Stimulated activated CD8-positive, alpha-beta memory T cell treated with anti-CD3 and anti-CD28 coated beads, Interleukin-2, amount 100 ng/mL, for 48 hours (primary cell): Measurements from ENCODE around the gene ZNF341.
A peak's percentile ranks its signal among the peaks of the same experiment; 100 is the strongest.
"Not testable (repeated sequence)": the region's sequence is repeated elsewhere in the genome, so short reads cannot be mapped to it uniquely, and the experiment has no call there.

Experiments used
- DNase-seq, 2 donors: peaks; one replicate each; pipeline ENCODE4 v3.0.0-alpha.2; 2020; ENCODE audit warnings: low read depth in 2 of 2

Gene ZNF341

GRCh38 chr20:33731693-33732165 lies at the start of gene ZNF341:
ZNF341 (plus strand) TSS chr20:33731996; CDS start chr20:33732022, 26 bp downstream.
- DNase-seq: peak; percentile 79 to 81

DNA sequence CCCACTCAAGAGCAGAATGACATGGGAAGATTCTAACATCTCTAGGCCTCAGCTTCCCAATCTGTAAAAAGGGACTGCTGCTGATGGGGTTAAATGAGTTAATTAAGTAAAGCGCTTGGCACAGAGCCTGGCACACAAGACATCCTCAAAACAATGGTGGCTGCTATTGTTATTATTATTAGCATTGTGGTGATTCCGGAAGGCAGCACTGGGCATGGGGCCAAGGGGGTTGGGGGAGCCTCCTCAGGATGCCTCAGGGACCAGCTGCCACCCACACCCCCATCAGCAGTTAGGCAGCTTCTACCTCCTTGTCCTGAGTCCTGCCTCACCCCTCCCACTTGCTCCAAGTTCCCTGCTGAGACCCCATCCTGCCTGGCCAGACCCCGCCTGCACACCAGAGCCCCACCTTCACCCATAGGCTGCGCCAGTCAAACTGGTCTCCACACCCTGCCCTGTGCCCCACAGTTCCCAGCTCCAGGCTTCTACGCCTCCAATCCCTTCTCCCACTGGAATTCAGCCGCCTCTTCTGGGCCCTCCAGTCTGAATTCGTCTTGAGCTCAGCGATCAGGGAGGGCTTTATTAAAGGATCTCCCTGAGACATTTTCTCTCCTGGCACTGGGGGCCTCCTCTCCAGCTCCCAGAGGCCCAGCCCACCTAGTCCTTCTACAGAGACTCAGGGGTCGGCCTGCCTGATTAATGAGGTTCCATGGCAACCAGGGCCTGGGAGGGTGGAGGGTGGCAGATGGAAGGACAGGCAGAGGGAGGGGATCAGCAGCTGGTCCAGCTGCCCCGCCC lies 47.1 kb upstream of the ZNF341 start:
- no peak for DNase-seq

- DNase-seq: peak; percentile 65 to 70
Measured at GRCh38 chr20:33685328-33686099, 46.3 kb upstream of the ZNF341 start.

GRCh38 chr20:33686100-33686983 lies 45.5 kb upstream of the ZNF341 start, which contains the start of gene E2F1:
E2F1 (minus strand) TSS chr20:33686385; CDS start chr20:33686264, 121 bp downstream.
- DNase-seq: peak; percentile 94 to 97

DNA sequence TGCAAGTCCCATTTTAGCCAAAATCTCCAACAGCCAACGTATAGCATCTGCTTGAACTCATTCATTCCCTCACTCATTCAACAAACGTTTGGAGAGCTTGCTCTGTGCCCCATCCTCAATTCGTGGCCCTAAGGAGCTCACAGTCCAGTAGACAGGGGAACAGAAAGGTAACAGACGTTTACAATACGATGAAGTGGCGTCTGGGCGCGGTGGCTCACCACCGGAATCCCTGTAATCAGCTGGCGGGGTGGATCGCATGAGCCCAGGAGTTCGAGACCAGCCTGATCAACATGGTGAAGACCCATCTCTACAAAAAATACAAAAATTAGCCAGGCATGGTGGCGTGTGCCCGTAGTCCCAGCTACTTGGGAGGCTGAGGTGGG lies 44.8 kb upstream of the ZNF341 start:
- DNase-seq: no peak

- no peak for DNase-seq
Measured at GRCh38 chr20:33687370-33687915, 44.4 kb upstream of the ZNF341 start.

DNA sequence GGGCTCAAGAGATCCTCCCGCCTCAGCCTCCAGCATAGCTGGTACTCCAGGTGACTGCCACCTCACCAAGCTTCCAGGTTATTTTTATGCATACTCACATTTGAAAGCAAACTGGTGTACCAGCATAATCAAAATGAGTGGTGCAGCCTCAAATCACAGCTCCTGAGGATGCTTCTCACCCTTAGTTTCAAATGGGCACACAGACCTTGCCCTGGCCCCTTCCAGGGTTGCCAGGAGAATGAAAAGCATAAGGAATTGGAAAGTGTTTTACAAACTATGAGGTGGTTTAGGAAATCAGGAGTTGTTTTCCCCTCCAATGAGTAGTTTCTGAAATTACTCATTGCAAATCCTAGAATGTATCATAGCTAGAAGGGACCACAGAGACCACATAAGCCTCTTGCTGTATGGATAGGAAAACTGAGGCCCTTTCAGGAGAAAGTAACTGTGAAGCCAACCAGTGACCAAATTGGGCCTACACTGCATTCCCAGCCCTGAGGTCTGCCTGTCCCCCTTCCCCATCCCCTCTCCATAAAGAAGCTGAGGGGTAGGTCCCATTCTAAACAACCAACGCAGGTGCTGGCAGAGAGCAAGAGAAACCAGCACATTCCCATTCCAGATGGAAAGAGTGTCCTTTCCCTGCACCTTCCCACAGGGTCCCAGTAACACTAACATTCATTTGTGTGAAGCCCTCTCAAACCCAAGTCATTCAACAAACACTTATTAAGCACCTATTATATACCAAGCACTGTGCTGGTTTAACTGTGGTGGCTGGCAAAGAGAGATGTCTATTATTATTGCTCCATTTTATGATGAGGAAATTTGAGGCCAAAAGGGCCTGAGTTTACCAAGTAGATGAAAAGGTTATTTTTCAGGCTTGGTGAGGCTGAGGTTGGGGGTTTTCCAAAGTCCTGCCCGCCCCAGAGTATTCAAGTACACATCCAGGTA lies 43.5 kb upstream of the ZNF341 start:
- DNase-seq: no peak

GRCh38 chr20:33688938-33689424 lies 42.8 kb upstream of the ZNF341 start:
- DNase-seq: no peak

GRCh38 chr20:33689493-33689892 lies 42.3 kb upstream of the ZNF341 start:
- DNase-seq: no peak

DNA sequence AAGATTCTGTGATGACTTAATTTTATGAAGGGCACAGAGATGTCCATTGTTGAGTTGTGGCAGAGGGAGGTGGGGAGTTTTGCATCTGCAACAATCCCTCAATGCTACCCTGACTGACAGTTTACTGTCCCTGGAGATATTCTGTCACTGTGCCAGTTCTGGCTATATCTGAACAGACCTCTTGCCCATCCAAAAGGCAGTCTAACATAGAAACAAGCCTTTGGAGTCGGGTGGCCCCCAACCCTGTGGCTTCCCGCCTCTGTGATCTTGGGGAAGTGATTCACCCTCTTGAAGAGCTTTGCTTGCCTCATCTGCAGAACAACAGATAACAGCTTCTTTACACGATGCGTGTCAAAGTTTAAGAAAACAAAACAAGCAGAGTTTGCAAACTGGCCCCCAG lies 41.8 kb upstream of the ZNF341 start:
- peak in 1 of 2 donors; percentile 56 for DNase-seq

- DNase-seq: no peak
Measured at GRCh38 chr20:33693289-33693688, 38.5 kb upstream of the ZNF341 start.

GRCh38 chr20:33693741-33694638 lies 37.8 kb upstream of the ZNF341 start:
- DNase-seq: no peak

GRCh38 chr20:33694639-33695012 lies 37.2 kb upstream of the ZNF341 start:
- DNase-seq: no peak

DNA sequence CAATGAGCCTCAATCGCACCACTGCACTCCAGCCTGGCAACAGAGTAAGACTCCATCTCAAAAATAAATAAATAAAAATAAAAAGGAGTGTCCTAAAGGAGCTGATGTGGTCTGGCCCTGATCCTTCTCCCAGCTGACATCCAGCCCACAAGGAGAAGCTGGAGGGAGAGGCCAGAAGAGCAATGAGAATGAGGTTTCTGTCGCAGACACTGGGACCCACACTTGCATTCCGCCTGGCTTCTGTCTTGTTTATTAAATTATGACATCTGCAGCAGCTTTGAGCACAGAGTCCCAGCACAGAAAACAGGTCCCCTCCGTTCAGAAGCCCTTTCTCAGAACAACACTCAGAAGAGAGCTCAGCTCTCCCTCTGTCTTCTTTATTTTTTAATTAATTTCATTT lies 35.3 kb upstream of the ZNF341 start:
- no peak for DNase-seq

GRCh38 chr20:33697129-33697528 lies 34.7 kb upstream of the ZNF341 start:
- DNase-seq: no peak

DNA sequence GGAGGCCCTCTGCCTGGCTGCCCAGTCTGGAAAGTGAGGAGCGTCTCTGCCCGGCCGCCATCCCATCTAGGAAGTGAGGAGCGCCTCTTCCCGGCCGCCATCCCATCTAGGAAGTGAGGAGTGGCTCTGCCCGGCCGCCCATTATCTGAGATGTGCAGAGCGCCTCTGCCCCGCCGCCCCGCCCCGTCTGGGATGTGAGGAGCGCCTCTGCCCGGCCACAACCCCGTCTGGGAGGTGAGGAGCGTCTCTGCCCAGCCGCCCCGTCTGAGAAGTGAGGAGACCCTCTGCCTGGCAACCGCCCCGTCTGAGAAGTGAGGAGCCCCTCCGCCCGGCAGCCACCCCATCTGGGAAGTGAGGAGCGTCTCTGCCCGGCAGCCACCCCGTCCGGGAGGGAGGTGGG lies 32.8 kb upstream of the ZNF341 start:
- not testable (repeated sequence) for DNase-seq

- not testable (repeated sequence) for DNase-seq
Measured at GRCh38 chr20:33700696-33701441, 30.9 kb upstream of the ZNF341 start.
